HG03457 (cell line): ENCODE measurements around the gene MYO10.
"Not testable (repeated sequence)": the region's sequence is repeated elsewhere in the genome, so short reads cannot be mapped to it uniquely, and the experiment has no call there.

Experiments
- ATAC-seq: cut with Tn5 transposase; IDR thresholded peaks from one replicate; pipeline ENCODE4 v1.9.1; 2021; ENCODE audit warnings: moderate number of reproducible peaks; ENCODE audit not compliant: unreplicated experiment

MYO10 gene

DNA sequence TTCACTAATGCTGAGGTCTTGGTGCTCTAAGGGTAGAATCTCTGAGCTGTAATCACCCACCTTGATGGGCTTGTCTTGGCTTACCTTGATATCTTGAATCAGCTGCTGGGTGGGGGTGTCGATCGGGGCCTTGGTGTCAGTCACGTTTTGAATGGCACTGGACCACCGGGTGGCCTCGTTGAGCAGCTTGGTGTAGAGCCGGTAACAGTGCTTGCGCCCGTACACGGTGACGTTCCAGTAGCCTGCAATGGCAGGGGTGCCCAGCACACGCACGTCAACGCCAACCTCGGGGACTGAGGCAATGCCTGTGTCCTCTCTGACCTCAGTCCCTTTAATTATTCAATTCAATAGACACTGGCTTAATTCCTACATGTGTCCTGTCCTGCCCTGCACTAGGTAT, 256.2 kb downstream of the MYO10 start:
- ATAC-seq: no peak

DNA sequence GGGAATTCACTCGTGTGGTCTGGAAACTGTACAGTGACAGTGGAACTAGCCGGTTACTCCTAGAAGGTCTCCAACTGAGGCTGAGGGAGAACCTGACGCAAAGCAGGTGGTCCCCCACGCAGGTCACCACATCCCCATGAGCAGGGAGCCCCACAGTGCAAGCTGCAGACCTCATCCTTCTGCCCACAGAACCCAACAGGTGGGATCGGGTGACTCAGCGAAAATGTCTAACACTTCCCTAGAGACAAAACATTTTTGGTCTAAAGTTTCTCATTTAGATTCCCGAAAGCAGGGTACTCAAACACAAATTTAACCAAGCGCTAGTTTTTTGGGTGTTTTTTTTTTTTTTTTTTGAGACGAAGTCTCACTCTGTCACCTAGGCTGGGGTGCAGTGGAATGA, 256.9 kb downstream of the MYO10 start:
- ATAC-seq: no peak

DNA sequence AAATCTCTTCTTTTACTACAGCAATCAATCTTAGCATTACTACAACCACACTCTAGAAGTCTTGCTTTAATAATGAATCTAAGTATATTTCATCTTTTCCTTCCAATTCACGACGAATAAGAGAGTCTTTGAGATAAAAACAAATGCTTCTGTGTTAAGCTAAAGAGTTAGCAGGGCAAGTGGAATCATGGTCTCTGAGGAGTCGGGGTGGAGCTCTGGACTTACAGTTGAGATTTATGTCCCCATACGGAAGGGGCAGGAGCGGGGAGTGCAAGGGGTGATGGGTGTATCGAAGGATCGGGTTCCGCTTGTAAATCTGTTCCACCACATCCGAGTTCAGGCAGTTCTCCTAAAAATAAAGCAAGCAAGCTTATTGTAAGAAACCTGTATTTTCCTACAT, 260.3 kb downstream of the MYO10 start:
- ATAC-seq: no peak

DNA sequence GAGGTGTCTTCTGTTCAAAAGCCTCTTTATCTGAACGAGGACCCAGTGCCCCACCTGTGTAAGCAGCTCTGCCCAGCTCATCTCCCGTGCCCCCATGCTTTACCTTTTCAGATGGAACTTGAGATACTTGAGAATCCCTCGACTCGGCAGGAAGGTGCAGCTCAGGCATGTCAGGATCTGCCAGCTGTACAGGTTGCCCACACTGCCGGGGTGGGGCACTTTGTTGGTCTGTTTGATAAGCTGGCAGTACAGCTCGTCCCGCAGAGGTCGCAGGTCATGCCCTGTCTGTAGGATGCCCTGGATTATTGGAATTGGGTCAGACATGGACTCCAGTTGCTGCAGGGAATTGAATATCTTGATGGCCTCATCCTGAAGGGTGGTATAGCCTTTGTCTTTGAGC, 261.3 kb downstream of the MYO10 start:
- ATAC-seq: no peak

DNA sequence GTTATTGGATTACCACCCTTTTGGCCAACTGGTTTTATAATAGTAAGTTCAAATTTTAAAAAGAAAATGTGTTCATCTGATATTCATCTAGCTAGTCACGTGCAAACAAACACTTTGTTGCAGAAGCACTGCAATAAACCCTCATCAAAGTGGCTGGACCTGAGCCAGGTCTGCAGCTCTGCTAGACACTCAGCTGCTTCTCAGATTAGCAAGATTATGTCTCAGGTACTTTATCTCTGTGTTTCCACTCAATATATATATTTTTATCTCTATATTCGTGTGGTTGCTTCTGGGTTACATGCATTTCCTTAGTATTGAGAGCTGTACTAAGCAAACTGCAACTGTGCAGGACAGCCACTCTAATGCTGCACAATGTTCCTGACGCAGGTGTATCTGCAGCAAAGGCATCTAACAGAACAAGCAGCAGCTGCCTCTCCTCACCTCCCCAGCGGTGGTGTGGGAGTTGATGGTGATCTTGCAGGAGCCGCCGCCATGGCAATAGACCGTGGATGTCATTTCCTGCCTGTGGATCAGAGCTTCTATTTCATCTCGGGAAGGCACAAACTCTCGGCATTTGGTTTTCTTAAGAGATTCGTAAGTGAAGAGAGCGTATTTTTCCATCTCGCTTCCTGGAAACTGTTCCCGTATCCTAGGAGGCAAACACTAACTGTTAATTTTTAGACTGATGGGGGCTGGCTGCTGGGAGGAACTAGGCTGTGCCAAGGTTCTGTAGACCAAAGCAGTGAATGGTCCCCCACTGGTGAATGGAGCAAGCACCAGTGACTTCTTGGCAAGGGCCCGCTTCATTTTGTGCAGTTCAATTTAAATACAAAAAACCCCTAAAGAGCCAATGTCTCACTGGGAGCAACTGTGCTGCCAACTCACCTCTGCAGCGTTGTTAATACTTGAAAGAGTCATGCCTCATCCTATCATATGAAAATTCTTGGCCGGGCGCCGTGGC, 262.6 kb downstream of the MYO10 start:
- ATAC-seq: no peak

DNA sequence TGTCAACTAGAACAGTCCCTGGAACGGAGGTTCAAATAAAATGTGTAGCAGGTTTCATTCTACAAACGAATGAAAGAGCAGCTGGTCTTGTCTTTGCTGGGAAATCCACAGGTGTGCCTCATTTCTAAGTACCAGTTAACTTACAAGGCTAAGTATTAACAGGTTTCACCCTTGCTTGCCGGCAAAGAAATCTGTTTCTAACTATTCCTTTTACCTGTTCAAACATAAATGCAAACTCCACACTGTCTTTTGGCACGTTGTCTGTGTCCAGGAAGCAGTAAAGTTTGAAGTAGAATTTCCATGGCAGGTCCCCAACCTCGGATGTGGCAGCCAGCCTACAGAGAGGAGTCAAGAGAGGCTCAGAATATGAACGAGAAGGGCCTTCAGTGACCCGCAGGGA, 264.9 kb downstream of the MYO10 start:
- ATAC-seq: no peak

DNA sequence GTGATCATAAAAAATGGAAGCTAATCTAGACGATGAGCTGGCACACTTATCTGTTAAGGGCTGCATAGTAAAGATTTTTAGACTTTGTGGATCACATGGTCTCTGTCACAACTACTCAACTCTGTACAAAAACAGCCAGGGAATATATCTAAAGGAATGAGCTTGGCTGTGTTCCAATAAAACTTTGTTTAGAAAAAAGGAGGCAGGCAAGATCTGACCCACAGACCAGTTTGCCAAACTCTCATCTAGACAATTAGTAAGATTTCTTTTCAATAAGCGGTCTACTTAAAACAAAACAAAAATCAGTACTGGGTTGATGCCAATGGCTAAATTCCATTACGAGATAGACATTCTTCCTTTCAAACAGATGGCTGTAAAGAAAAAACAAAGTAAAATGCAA, 266.3 kb downstream of the MYO10 start:
- no peak for ATAC-seq

DNA sequence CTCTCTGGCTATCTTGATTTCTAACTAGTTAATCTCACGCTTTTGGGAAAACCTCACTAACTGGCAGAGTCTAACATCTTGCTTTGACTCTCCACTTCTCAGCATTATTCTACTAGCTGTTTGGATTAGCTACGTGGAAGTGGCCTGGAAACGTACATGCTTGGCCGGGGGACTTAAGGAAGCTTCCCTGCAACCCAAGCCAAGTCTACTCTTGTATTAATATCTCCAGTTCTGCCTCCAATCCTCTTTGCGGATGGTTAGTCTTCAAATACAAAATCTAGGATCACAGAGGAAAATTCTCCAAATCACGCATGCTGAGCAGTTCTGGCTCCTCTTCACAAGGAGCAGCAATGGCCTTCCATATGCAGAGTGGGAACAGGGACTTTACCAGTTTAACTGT, 267.5 kb downstream of the MYO10 start:
- ATAC-seq: no peak

DNA sequence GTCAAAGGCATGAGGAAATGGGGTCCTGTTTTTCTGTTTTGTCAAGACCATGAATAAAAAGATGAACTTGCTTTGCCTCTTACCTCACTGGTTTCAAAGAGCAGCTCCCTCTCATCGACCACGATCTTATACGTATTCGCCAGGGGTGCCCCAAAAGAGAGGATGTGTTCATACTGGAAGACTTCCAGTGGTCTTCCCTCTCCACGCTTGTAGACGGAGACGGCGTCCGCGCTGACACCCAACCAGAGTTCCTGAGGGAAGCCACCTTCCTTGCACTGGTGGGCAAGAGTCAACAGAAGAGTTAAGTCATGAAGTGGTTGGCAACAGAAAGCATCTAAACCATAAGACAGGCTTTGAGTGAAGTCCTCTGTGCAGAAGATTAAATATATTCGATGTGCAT, 267.9 kb downstream of the MYO10 start:
- ATAC-seq: no peak

DNA sequence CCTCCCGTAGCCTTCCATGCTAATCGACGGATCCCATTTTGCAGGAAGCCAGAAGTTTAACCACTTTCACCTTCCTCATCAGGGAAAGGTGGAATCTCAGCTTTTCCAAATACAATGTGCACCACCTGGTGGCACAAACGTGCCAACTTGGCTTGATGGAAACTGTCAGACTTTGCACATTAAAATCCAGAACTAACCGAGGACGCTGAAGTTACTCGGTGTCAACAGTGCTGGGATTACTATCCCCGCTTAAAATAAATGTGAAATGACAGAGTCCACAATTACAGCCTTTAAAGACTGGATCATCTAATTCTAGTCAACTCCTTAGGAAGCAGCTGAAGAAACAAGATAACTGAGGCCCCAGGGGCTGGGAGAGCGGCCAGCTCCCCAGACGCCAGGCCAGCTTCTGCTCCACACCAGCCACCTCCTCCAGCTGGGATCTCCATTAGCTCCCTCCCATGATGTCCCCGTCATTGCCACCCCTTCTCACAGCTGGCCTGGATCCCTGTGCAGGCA, 269.1 kb downstream of the MYO10 start:
- no peak for ATAC-seq

DNA sequence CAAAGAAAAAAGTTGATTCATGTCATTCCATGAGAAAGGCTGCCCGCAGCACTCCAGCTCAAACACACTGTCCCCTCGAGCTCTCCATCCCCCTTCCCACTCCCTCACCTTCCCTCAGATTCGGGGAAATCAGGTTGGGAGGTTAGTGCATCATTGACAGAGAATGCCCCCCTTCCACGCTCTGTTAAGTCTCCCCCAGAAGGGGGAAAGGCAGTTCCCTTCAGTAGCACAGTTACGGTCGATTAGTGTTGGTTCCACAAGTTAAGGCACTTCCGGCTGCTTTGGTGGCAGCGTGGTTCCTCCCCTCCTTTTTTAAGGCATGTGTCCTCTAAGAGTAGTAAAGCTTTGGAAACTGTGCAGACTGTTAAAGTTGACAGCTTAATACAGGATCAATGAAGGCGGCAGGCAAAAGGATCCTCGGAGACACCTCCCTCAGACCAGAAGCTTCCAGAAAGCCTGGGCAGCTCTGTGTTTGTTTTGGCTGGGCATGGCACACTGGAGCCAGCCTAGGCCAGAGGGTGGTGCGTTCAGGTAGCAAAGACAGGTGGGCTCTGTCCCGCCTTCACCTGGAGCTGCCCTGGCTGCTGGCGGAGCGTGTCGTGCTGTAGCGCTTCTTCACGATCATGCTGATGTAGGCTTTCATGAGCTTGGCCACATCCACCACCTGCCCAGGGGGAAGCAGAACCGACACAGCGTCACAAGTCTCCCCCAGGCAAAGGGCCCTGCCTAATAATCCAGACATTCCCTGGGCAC, 269.8 kb downstream of the MYO10 start:
- no peak for ATAC-seq

DNA sequence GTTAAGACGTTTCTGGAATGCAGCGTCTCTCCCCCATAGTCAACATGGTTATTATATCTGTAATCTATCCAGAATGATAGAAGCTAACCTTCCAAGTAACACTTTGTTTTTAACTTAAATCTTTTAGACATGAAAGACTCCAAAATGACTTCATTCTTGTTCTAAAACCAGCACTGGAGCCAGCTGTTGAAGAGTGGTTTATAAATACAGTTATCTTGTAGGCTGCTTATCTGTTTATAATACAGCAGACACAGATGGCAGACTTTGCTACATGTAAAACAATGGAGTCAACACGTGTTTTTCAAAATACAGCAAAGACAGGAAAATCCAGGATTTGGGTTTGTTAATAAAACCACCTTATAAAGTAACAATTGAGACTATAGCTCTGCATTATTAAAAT, 270.5 kb downstream of the MYO10 start:
- ATAC-seq: no peak

DNA sequence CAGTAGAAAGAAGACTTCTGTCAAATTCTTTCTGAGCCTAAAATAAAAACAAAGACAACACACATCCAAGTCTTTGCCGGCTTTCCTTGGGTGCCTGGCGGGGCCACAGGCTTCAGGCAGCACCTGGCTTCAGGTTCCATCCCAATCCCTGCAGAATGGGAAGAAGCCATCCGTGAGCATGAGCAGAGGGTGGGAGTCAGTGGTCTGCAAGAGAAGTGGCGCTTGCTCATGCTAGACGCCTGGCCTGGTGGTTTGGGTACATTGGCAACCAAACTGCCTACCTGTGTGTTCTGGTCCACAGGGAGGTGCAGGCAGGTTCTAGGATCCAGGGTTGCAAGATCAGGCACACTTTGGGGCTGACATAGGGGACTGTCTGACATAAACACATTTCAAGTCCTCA, 271.7 kb downstream of the MYO10 start:
- ATAC-seq: no peak

DNA sequence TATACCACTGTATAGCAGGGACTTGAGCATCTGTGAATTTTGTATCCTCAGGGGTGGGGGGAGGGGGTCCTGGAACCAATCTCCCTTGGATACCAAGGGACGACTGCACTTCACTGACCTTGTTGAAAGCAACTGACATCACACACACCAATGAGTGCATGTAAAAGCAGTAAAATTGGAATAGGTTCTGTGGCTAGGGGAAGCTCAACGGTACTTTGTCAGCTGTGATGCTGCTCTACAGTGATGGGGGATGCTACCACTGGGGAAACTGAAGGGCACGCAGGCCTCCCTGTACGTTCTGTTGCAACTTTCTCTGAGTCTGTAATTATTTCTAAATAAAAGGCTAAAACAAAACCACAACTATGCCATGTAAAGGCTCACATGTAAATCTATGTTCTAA, 272.2 kb downstream of the MYO10 start:
- no peak for ATAC-seq

DNA sequence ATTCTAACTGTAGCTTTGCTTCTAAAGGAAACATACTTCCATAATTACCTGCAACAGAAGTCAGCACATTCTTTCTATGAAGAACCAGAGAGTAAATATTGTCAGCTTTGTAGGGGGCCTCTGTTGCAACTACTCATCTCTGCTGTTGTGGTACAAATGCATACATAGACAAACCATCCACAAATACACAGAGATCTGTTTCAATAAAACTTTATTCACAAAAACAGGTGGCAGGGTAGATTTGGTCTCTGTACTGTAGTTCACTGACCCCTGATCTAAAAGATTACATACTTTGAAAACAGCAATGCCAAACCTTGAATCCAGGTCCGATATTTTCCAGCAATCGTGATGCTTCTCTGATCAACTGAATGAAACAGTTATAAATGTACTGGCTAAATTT, 274.4 kb downstream of the MYO10 start:
- ATAC-seq: no peak

DNA sequence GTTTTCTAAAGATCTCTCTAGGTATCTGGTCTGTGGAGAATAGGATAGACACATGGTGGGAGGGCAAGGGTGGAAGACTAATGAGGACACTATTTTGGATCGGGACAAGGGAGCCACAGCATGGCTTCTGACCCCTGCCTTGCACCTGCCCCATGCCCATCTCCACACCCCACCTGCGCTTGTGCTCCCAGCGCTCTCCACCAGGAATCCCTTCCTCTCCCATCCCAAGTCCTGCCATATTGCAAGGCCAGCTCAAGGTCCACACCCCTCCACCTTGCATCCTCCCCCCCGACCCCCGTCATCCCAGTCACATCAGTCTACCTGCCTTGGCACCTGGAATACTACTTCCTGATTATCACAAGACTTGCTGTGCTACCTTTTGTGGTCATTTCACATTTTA, 275.1 kb downstream of the MYO10 start:
- ATAC-seq: no peak

DNA sequence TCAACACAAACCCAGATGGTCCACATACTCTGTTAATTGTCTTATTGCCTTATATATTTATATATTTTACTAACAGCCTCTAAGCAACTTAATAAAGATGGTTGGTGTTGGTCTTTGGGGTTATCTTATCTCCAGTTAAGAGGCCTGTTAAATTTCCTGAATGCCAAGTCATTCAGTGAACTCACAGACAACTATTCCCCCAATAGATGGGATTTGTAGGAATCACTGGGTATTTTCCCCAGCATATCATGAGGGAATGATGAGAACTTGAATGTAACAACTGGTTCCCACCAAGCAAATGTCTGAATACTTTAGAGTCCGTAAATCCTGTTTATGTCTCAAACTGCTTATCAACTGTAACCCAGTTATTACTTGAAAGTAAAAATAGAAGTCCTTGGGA, 276.6 kb downstream of the MYO10 start:
- no peak for ATAC-seq

DNA sequence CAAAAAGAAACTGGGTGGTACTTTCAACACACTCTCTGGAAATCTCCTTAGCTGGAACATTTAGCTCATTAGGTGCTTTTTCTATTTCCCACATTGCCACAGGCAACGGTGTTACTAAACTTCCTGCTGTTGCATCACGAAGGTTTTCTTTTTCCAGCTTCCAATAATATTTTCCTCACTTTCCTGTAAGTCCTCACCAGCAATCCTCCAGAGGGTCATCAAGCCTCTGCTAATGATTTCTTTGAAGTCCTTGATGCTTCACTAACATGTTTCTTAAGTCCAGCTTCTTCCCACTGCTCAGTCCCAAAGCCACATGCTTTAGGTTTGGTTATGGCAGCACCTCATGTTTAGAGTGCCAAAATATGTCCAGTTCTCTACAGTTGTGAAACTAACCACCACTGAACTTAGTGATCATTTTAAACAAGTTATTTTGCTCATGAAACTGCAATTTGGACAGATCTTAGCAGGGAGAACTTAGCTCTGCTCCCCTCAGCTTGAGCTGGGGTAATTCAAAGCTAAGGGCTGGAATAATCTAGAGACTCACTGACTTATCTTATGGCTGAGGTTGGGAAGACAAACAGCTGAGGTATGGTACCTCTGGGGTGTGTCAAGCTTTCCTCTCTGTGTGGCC, 279.4 kb downstream of the MYO10 start:
- no peak for ATAC-seq

DNA sequence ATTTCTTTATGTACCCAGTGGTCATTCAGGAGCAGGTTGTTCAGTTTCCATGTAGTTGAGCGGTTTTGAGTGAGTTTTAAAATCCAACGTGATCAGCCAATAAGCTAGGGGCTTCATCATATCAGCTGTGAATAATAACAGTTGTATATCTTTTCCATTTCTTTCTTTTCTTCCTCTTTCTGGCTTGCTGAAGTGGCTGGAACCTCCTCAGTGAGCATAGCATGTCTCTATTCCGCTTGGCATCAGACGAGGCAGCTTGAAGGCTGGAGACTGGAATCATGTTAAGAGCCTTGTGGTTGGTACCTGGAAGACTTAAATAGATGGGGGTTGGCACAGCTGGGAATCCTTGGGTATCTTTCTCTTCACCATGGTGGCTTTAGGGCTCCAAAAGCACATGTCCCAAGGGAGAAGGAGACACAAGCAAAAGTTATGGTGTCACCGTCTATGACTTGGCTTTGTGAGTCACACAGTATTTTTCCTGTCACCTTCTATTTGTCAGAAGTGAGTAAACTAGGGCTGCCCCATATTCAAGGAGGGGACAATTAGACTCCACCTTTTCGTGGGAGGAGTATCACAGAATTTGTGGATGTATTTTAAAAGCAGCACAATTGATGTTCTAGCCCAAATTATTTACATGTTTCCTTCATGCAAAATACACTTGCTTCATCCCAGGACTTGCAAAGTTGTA, 281.3 kb downstream of the MYO10 start:
- ATAC-seq: no peak

DNA sequence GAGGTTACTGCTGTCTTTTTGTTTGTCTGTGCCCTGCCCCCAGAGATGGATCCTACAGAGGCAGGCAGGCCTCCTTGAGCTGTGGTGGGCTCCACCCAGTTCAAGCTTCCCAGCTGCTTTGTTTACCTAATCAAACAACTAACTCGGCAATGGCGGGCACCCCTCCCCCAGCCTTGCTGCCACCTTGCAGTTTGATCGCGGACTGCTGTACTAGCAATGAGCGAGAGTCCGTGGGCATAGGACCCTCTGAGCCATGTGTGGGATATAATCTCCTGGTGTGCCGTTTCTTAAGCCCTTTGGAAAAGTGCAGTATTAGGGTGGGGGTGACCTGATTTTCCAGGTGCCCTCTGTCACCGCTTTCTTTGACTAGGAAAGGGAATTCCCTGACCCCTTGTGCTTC, 287.3 kb downstream of the MYO10 start:
- not testable (repeated sequence) for ATAC-seq

DNA sequence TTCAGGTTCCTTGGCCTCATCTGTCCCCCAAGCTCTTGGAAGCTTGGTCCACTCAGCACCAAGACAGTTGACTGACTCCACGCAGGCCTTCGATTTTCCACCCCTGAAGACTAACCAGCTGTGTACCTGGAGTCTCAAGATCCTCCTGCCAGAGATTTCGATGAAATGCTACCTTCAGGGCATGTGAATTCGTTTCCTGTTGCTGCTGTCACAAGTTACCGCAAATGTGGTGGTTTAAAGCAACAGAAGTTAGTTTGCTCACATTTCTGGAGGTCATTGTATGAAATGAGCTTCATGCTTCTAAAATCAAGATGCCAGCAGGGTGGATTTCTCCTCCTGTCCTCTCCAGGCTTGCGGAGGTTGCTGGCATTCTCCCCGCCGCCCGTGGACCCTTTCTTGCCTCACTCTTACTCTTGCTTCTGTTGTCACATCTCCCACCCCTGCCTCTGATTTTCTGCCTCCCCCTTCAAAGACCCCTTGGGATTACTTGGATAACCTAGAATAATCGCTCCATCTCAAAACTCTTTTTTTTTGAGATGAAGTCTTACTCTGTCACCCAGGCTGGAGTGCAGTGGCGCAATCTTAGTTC, 291.7 kb downstream of the MYO10 start:
- no peak for ATAC-seq
